ENCODE results near the gene CHRNA4.
"Not testable (repeated sequence)": the region's sequence is repeated elsewhere in the genome, so short reads cannot be mapped to it uniquely, and the experiment has no call there.

CHRNA4 gene

GRCh38 chr20:63397155-63397843 lies 36.1 kb upstream of the CHRNA4 start:
- no peak for DNase-seq

GRCh38 chr20:63396300-63396699 lies 35.2 kb upstream of the CHRNA4 start:
- no peak for DNase-seq

GRCh38 chr20:63395723-63396122 lies 34.6 kb upstream of the CHRNA4 start:
- DNase-seq, result no peak

DNA sequence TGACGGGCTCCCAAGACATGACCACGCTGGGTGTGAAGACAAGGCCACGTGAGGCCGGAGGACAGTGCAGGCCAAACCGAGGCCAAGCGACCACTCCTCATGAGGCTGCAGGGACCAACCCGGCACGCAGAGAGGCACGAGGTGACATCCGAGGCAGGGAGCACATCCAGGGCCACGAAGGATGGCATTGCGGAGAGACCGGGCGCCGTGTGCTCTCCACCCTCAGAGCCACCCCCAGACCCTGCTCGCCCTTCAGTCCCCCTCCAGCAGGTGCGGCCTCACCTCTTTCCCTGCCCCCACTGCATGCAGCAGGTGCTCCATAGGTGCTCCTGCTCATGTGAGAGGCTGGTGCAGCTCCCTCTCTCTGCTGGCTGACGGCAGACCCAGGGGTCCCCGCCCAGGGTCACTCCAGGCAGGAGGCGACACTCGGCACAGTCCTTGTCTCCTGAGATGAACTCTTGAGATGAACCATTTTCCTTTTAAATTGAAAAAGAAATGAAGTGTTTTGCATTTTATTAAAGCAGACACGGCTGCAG lies 33.8 kb upstream of the CHRNA4 start:
- no peak for DNase-seq

GRCh38 chr20:63394069-63394919 lies 33.1 kb upstream of the CHRNA4 start:
- no peak for DNase-seq

DNA sequence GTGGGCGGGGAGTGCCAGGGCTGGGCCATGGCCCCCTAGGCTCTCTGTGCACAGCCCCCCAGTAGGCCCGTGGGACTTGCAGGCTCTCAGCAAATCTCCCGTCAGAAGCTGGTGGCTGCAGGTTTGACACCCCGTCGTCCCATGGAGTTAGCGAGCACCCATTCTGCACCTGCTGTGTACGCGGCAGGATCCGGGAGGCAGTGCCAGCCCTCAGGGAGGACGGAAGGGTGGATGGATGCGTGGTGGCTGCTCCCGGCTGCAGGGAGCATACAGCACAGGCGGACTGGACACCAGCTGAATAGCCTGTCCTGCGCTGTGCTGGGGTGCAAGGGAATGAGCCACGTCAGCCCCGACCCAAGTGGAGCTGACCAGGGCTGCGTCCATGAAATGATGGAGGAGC lies 32.4 kb upstream of the CHRNA4 start:
- DNase-seq, result no peak

DNA sequence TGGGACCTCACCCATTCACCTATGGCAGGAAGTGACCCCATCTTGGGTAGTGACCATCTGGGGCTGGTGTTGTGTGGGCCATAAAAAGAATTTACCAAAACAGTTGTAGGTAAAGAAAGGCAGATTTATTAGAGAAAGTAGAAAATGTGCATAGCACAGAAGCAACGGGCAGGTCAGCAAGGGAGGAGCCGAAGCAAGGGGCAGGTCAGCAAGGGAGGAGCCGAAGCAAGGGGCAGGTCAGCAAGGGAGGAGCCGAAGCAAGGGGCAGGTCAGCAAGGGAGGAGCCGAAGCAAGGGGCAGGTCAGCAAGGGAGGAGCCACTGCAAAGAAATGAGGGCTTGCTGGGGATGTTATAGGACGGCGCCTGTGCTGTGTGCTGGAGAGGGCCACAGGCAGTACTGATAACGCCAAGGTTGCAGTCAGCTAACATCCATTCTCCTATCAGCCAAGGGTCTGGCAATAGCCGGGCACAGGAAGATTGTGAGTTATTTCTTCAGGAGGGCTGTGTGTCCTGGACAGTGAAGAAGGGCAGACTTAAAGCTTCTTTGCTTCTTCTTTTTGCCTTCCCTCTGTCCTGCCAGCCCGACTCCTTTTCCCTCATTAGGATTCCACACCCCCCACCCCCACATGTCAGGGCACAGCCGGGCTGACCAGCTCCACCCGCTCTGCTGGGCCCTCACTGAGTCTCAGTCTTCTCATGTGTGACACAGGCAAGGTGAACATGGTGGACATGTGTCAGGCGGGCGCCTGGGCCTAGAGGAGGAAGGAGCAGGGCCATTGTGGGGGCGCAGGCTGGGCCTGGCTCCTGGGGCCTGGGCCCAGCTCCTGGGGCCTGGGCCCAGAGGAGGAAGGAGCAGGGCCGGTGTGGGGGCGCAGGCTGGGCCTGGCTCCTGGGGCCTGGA lies 31.6 kb upstream of the CHRNA4 start:
- no peak for DNase-seq

DNA sequence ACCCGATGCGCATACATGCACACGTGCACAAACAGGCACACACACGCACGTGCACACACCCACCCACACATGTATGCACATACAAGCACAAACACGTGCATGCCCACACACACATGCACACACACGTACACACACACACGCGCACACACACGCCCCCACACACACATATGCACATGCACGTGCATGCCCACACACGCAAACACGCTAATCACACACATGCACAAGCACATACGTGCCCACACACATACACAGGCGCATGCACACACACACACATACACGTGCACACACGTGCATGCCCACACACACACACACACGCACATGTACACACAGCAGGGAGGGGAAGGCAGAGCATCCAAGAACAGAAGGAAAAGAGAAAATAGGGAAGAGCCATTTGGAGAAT lies 26.8 kb upstream of the CHRNA4 start:
- DNase-seq, result no peak

GRCh38 chr20:63387393-63387792 lies 26.2 kb upstream of the CHRNA4 start:
- no peak for DNase-seq

GRCh38 chr20:63386491-63386890 lies 25.3 kb upstream of the CHRNA4 start:
- DNase-seq, result no peak

- DNase-seq, result no peak
Observed at GRCh38 chr20:63385819-63386218, 24.7 kb upstream of the CHRNA4 start.

DNA sequence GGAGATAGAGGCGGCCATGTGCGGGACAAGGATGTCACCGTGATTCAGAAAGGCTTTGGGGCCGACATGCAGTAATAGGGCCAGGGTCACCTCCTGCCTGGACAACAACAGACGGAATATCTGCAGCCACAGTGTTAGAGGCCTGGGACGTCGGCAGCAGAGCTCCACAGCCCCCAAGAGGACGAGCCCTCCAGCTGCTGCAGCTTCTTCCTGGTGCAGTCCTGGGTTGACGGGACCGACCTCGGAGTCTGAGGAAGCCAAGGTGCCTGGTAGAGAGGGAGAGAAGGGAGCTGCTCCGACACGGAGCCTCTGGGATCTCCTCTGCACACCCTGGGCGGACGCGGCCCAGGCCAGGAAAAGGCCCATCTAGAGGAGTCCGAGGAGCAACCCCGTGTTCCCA lies 23.2 kb upstream of the CHRNA4 start:
- no peak for DNase-seq

DNA sequence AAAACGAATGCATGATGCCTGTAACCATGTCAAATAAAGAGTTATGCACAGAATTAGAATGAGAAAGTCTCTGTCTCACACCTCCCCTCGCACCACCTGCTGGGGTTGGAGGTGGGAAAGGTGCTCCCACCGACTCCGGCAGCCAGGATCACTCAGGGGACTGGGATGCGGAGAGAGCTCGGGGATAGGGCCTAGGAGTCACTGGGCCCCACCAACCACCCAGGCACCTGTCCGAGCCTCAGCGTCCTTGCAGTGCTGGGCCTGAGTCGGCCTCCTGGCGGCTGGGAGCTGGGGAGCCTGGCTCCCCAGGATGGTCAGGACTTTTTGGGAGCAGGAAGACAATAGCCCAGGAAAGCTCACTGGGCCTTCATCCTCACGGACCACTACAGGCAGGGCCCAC lies 22.4 kb upstream of the CHRNA4 start:
- no peak for DNase-seq

DNA sequence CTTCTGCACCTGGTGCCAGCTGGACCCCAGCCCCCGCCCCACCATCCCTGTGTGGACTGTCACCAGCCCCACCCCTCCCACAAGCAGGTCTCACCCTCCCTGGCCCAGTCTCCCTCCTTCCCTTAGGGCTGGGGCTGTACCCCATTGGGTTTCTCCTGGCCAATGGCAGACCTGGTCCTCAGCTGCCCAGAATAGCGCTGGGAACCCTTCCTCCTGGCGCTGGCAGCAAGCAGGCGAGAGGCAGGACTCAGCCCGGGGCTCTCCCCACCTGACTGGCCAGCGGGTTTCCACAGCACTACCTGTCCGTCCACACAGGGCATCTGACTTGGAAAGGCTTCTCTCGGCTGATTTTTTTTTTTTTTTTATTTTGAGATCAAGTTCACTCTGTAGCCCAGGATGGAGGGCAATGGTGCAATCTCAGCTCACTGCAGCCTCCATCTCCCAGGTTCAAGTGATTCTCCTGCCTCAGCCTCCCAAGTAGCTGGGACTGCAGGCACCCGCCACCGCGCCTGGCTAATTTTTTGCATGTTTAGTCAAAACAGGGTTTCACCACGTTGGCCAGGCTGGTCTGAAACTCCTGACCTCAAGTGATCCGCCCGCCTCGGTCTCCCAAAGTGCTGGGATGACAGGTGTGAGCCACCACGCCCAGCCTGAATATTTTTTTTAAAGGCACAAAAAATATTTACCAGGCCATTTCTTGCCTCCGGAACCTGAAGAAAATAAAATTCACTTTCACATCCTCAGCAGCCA lies 21.6 kb upstream of the CHRNA4 start:
- no peak for DNase-seq

- DNase-seq, result no peak
Observed at GRCh38 chr20:63381781-63382431, 20.8 kb upstream of the CHRNA4 start.

- DNase-seq, result no peak
Observed at GRCh38 chr20:63380346-63380870, 19.3 kb upstream of the CHRNA4 start.

GRCh38 chr20:63379872-63380271 lies 18.7 kb upstream of the CHRNA4 start:
- not testable (repeated sequence) for DNase-seq

DNA sequence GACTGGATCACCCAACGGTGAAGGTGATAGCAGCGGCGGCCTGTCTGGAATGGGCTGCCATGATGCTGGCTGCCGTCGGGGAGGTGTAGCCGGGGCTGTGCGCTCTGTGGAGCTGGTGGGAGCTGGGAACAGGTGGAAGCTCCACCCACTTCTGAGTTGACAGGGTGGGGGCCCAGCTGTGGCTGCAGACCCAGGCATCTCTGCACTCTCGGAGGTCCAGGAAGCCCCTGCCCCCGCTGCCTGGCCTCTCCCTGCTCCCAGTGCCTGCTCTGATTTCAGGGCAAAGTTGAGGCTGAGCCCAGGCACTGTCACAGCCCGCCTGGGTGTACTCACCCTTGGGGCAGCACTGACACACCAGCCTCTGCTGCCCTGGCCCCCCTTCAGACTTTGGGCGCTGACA lies 18.1 kb upstream of the CHRNA4 start:
- DNase-seq, result no peak

- no peak for DNase-seq
Observed at GRCh38 chr20:63378626-63379025, 17.5 kb upstream of the CHRNA4 start.

DNA sequence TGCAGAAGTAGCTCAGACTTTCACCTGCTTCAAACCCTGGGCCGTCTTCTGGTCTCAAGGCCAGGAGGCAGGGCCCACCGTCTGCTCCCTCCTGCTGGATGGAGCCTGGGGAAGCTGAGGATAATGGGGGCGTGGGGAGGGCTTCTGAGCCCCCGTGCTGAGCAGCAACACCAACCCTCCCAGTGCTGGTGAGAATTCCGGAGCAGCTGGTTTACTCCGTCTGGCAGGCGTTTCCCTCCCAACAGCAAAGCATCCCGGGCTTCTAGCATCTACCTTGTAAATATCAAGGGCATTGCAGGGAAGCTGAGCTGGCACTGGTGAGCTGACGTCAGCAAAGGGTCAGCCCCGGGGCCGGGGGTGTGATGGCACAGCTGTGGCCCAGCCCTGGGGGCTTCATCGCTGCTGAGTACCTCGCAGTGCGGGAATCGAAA lies 16.8 kb upstream of the CHRNA4 start:
- no peak for DNase-seq

- no peak for DNase-seq
Observed at GRCh38 chr20:63377256-63377941, 16.2 kb upstream of the CHRNA4 start.
